Keratinocyte (primary cell): Measurements from ENCODE around the gene TGFBR1. TPM values are rescaled to one million over a fixed set of nuclear protein-coding genes. Genes with fewer than 3 reads are reported as not detected.

Experiments
- DNase-seq: peaks from one replicate; pipeline ENCODE4 v3.0.0-alpha.2; 2011; ENCODE audit warnings: low read depth, missing footprints, low spot score
- FAIRE-seq: peaks from 2 replicates; lab custom pipeline; 2011; peaks lifted over from hg19 to GRCh38; lab: Jason Lieb, UNC
- H2AFZ ChIP-seq: 2 replicates; pipeline ENCODE4 v1.6.0; 2012; ENCODE audit warnings: low read length, control low read depth, inconsistent platforms; ENCODE audit not compliant: control insufficient read depth
- H3K27ac ChIP-seq: 2 replicates; pipeline ENCODE4 v1.5.1; 2011; ENCODE audit warnings: low read length; ENCODE audit not compliant: control insufficient read depth, insufficient read depth
- H3K27me3 ChIP-seq: 3 replicates; pipeline ENCODE4 v1.6.0; 2011; ENCODE audit warnings: low read length; ENCODE audit not compliant: control insufficient read depth, insufficient read depth; ENCODE audit errors: extremely low read depth
- H3K36me3 ChIP-seq, 2 experiments: 2 replicates in 1 of 2; 3 replicates in 1 of 2; pipeline ENCODE4 v1.5.1; 2011; ENCODE audit warnings: low read length in 2 of 2, mild to moderate bottlenecking in 1 of 2; ENCODE audit not compliant: control insufficient read depth in 2 of 2, insufficient read depth in 2 of 2; ENCODE audit errors: extremely low read depth in 1 of 2
- H3K4me1 ChIP-seq: 3 replicates; pipeline ENCODE4 v1.5.1; 2011; ENCODE audit warnings: low read length; ENCODE audit not compliant: control insufficient read depth, insufficient read depth; ENCODE audit errors: extremely low read depth
- H3K4me2 ChIP-seq: 3 replicates; pipeline ENCODE4 v1.6.0; 2011; ENCODE audit warnings: low read depth, low read length; ENCODE audit not compliant: control insufficient read depth, insufficient read depth; ENCODE audit errors: extremely low read depth
- H3K4me3 ChIP-seq, 3 experiments: fragments of 200-600 bp in 1 of 3; sonication (generic) in 1 of 3; 2 replicates in 2 of 3; 3 replicates in 1 of 3; pipeline ENCODE4 v1.5.1; 2011 to 2016; ENCODE audit warnings: low read length in 3 of 3, mild to moderate bottlenecking in 3 of 3, control low read depth in 2 of 3, inconsistent platforms in 1 of 3, low read depth in 1 of 3, mixed read lengths in 1 of 3, mixed run types in 1 of 3, moderate library complexity in 1 of 3; ENCODE audit not compliant: control insufficient read depth in 2 of 3, insufficient read depth in 2 of 3; ENCODE audit errors: extremely low read depth in 1 of 3
- H3K79me2 ChIP-seq: 2 replicates; pipeline ENCODE4 v1.6.0; 2012; ENCODE audit warnings: low read length; ENCODE audit not compliant: control insufficient read depth, insufficient read depth
- H3K9ac ChIP-seq: 3 replicates; pipeline ENCODE4 v1.6.0; 2011; ENCODE audit warnings: low read length; ENCODE audit not compliant: control insufficient read depth, insufficient read depth; ENCODE audit errors: extremely low read depth
- H3K9me1 ChIP-seq: 3 replicates; pipeline ENCODE4 v1.6.0; 2011; ENCODE audit warnings: low read length; ENCODE audit not compliant: control insufficient read depth, insufficient read depth; ENCODE audit errors: extremely low read depth
- H3K9me3 ChIP-seq: 2 replicates; pipeline ENCODE4 v1.5.1; 2012; ENCODE audit warnings: low read depth, low read length; ENCODE audit not compliant: control insufficient read depth
- H4K20me1 ChIP-seq: 3 replicates; pipeline ENCODE4 v1.6.0; 2011; ENCODE audit warnings: low read length; ENCODE audit not compliant: control insufficient read depth, insufficient read depth; ENCODE audit errors: extremely low read depth
- EZH2 ChIP-seq: IDR thresholded peaks from one replicate; pipeline ENCODE4 v1.6.1; 2012; ENCODE audit warnings: inconsistent platforms, mild to moderate bottlenecking, low read length, moderate library complexity
- dilution Hi-C: fragments of 300-500 bp; cut with MboI; formaldehyde crosslinking; loops from one replicate; pipeline ENCODE4 v1.7.0; 2020; ENCODE audit warnings: low sequenced_read_pairs; ENCODE audit not compliant: extremely low pct_ligation_motif_present
- polyA plus RNA-seq, 5 experiments: library from polyadenylated mRNA; depleted of rRNA in 3 of 5; stranded (reverse) in 3 of 5; stranded (forward) in 1 of 5; unstranded in 1 of 5; fragments of >200 nt; gene quantifications; 1 replicate in 1 of 5; 2 replicates in 3 of 5; 3 replicates in 1 of 5; pipeline versions ENCODE4 v1.2.1 to v1.2.3, GENCODE V29; 2011 to 2012; ENCODE audit warnings: missing spikeins in 2 of 5, low read depth in 1 of 5, low replicate concordance in 1 of 5
- TF ChIP-seq, protein P1 (sequence below), 3 experiments: IDR thresholded peaks in 1 of 3; conservative IDR thresholded peaks in 1 of 3; optimal IDR thresholded peaks in 1 of 3; 2 replicates in 2 of 3; 3 replicates in 1 of 3; pipeline versions ENCODE3 to v1.5.1; 2011; ENCODE audit warnings: low read length in 3 of 3, mild to moderate bottlenecking in 3 of 3, moderate library complexity in 2 of 3, control low read depth in 1 of 3, inconsistent platforms in 1 of 3; ENCODE audit not compliant: insufficient read depth in 2 of 3; ENCODE audit errors: extremely low read depth in 1 of 3

TGFBR1 gene
- polyA plus RNA-seq, 1 donor (not counting 4 experiments of a cell fraction or from before 2014, with no cell fraction given) = 55.0 TPM

DNA sequence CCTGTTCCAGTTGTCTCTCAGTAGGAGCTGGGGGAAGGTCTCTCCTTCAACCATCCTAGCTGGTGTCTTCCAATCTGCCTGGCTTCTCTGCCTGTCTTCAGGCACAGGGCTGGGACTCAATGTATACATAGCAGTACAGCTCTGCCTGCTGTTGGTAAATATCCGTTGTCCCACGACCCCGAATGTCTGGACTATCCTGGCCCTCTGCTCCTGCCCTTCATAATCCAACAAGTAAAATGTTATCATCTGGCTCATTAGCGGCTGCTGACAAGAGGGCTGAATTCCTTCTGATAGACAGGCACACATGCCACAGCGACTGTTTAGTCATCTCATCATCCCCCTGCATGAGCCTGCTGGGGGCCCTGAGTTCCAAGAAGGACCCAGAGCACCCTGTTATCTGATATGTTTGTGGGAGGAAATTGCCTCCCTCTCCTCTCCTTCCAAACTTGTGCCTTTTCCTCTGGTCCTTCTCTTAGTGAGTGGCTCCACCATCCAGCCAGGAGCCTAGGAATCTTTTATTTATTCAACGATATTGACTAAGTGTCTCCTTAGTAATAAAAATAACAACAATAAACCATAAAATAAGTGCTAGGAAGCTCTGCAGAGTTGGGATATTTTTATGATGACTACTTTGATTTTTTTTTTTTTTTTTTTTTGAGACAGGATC is 29.5 kb upstream of the TGFBR1 start:
- FAIRE-seq (no peak), DNase-seq (no peak)
- H3K9me3 ChIP-seq = no peaks in the 10 kb centered on the region
- dilution Hi-C loops = no loop called here
- H3K4me3 ChIP-seq = no peak overlapping the region
- H3K27ac ChIP-seq = no peak overlapping the region
- H3K27me3 ChIP-seq = no peaks in the 10 kb centered on the region
- H3K4me1 ChIP-seq = no peaks in the 10 kb centered on the region
- no peaks in the 10 kb centered on the region for H3K9me1 ChIP-seq
- no peak overlapping the region for H3K4me2 ChIP-seq
- no peak for TF ChIP-seq EZH2
- TF ChIP-seq, protein P1, sequence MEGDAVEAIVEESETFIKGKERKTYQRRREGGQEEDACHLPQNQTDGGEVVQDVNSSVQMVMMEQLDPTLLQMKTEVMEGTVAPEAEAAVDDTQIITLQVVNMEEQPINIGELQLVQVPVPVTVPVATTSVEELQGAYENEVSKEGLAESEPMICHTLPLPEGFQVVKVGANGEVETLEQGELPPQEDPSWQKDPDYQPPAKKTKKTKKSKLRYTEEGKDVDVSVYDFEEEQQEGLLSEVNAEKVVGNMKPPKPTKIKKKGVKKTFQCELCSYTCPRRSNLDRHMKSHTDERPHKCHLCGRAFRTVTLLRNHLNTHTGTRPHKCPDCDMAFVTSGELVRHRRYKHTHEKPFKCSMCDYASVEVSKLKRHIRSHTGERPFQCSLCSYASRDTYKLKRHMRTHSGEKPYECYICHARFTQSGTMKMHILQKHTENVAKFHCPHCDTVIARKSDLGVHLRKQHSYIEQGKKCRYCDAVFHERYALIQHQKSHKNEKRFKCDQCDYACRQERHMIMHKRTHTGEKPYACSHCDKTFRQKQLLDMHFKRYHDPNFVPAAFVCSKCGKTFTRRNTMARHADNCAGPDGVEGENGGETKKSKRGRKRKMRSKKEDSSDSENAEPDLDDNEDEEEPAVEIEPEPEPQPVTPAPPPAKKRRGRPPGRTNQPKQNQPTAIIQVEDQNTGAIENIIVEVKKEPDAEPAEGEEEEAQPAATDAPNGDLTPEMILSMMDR (optimal IDR thresholded peaks at IDR 0.05 in 1 of 3, IDR thresholded peaks at IDR 0.05 in 1 of 3, conservative IDR thresholded peaks at IDR 0.05 in 1 of 3; ENCODE audit: extremely low read depth in 1 of 3, insufficient read depth in 2 of 3, low read length in 3 of 3) = no peak
- H3K79me2 ChIP-seq = no peaks in the 10 kb centered on the region
- H2AFZ ChIP-seq = no peak overlapping the region
- H3K36me3 ChIP-seq = no peaks in the 10 kb centered on the region
- no peak overlapping the region for H3K9ac ChIP-seq
- no peaks in the 10 kb centered on the region for H4K20me1 ChIP-seq

DNA sequence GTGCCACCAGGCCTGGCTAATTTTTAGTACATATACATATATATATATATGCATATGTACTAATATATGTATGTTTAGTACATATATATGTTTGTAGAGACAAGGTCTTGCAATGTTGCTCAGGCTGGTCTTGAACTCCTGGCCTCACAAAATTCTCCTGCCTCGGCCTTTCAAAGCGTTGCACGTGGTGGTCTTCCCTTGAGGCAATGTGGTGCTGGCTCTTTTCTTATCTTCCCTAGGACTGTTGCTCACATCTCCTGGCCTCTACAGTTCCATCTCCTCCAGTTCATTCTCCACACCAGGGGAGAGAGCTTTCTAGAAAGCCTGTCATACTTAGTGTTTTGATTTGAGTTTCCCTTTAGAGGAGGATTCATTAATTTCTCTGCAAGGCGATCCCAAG is 28.9 kb upstream of the TGFBR1 start:
- H3K27me3 ChIP-seq = no peaks in the 10 kb centered on the region
- H3K27ac ChIP-seq = no peak overlapping the region
- FAIRE-seq = no peak
- no peak overlapping the region for H2AFZ ChIP-seq
- H3K9me3 ChIP-seq = no peaks in the 10 kb centered on the region
- no peaks in the 10 kb centered on the region for H3K79me2 ChIP-seq
- TF ChIP-seq, protein P1 (optimal IDR thresholded peaks at IDR 0.05 in 1 of 3, IDR thresholded peaks at IDR 0.05 in 1 of 3, conservative IDR thresholded peaks at IDR 0.05 in 1 of 3; ENCODE audit: extremely low read depth in 1 of 3, insufficient read depth in 2 of 3, low read length in 3 of 3) = no peak
- no peak for TF ChIP-seq EZH2
- no peak overlapping the region for H3K4me3 ChIP-seq
- H4K20me1 ChIP-seq = no peaks in the 10 kb centered on the region
- H3K9me1 ChIP-seq = no peaks in the 10 kb centered on the region
- DNase-seq = no peak
- H3K4me1 ChIP-seq = no peaks in the 10 kb centered on the region
- no peak overlapping the region for H3K9ac ChIP-seq
- H3K4me2 ChIP-seq = no peak overlapping the region
- dilution Hi-C loops = no loop called here
- no peaks in the 10 kb centered on the region for H3K36me3 ChIP-seq
